PC-3 (cell line): ENCODE measurements around the gene SOBP. TPM values are rescaled to one million over a fixed set of nuclear protein-coding genes. Genes with fewer than 3 reads are reported as not detected.

ENCODE experiments used
- ATAC-seq: fragments of 200-7000 bp; cut with Tn5 transposase; 2 replicates; pipeline ENCODE4 v1.9.1; 2020; ENCODE audit warnings: mild to moderate bottlenecking, moderate library complexity
- BruUV-seq: library from RNA; stranded (reverse); fragments of 400-500 nt; replicated peaks from 2 replicates; lab custom pipeline; 2021; lab: Mats Ljungman, UMichigan
- CTCF ChIA-PET: fragments of 300-600 bp; sonication (Branson Sonifier 250); formaldehyde crosslinking; loops from one replicate; lab custom pipeline; 2022; ENCODE audit warnings: antibody characterized with exemption; lab: Charles Lee
- POLR2A ChIA-PET: fragments of 300-600 bp; sonication (Branson Sonifier 250); formaldehyde crosslinking; loops from one replicate; lab custom pipeline; 2022; ENCODE audit warnings: antibody characterized with exemption; ENCODE audit not compliant: unreplicated experiment; lab: Charles Lee
- DNase-seq: peaks from one replicate; pipeline ENCODE4 v3.0.0-alpha.2; 2015
- H2AFZ ChIP-seq: fragments of 300-600 bp; sonication (generic); 2 replicates; pipeline ENCODE4 v1.6.0; 2016; ENCODE audit warnings: antibody characterized with exemption, low read length
- H3F3A ChIP-seq: fragments of 300-600 bp; sonication (generic); one replicate; pipeline ENCODE4 v1.6.0; 2017; ENCODE audit warnings: antibody characterized with exemption, low read length, control low read depth, mild to moderate bottlenecking; ENCODE audit not compliant: unreplicated experiment
- H3K27ac ChIP-seq: fragments of 300-600 bp; sonication (generic); 2 replicates; pipeline ENCODE4 v1.5.1; 2016; ENCODE audit warnings: mild to moderate bottlenecking, low read length
- H3K27me3 ChIP-seq: fragments of 300-600 bp; sonication (generic); 2 replicates; pipeline ENCODE4 v1.6.1; 2016; ENCODE audit warnings: low read length, mixed read lengths
- H3K36me3 ChIP-seq: fragments of 300-600 bp; sonication (generic); 2 replicates; pipeline ENCODE4 v1.6.1; 2016; ENCODE audit warnings: low read depth, mixed run types, low read length, mixed read lengths
- H3K4me1 ChIP-seq: fragments of 300-600 bp; sonication (generic); 2 replicates; pipeline ENCODE4 v1.5.1; 2016; ENCODE audit warnings: low read length; ENCODE audit not compliant: insufficient read depth
- H3K4me2 ChIP-seq: fragments of 300-600 bp; sonication (generic); 2 replicates; pipeline ENCODE4 v1.6.0; 2016; ENCODE audit warnings: low read length
- H3K4me3 ChIP-seq: fragments of 300-600 bp; sonication (generic); 2 replicates; pipeline ENCODE4 v1.5.1; 2016; ENCODE audit warnings: mild to moderate bottlenecking, low read length, mixed read lengths
- H3K79me2 ChIP-seq: fragments of 300-600 bp; sonication (generic); 2 replicates; pipeline ENCODE4 v1.6.1; 2017; ENCODE audit warnings: low read length, mixed read lengths
- H3K9ac ChIP-seq: fragments of 300-600 bp; sonication (generic); 2 replicates; pipeline ENCODE4 v1.6.0; 2016; ENCODE audit warnings: mild to moderate bottlenecking, low read length
- H3K9me2 ChIP-seq: fragments of 300-600 bp; sonication (generic); replicated peaks from 2 replicates; pipeline ENCODE4 v1.6.1; 2016; ENCODE audit warnings: mixed run types, low read length, mixed read lengths
- H3K9me3 ChIP-seq: fragments of 300-600 bp; sonication (generic); 2 replicates; pipeline ENCODE4 v1.6.1; 2016; ENCODE audit warnings: low read length, mixed read lengths
- H4K20me1 ChIP-seq: fragments of 300-600 bp; sonication (generic); 2 replicates; pipeline ENCODE4 v1.6.1; 2016; ENCODE audit warnings: low read length, mixed read lengths
- CTCF ChIP-seq: fragments of 300-600 bp; sonication (generic); conservative IDR thresholded peaks from 2 replicates; pipeline ENCODE4 v1.5.1; 2017; ENCODE audit warnings: antibody characterized with exemption, low read depth, mild to moderate bottlenecking, low read length
- EZH2 ChIP-seq: fragments of 300-600 bp; sonication (generic); IDR thresholded peaks from one replicate; pipeline ENCODE4 v1.6.1; 2017; ENCODE audit warnings: antibody characterized with exemption, mild to moderate bottlenecking, low read length; ENCODE audit not compliant: unreplicated experiment
- EZH2phosphoT487 ChIP-seq: fragments of 300-600 bp; sonication (generic); IDR thresholded peaks from 2 replicates; pipeline ENCODE4 v1.6.1; 2018; ENCODE audit warnings: mild to moderate bottlenecking, antibody characterized with exemption, low read length, borderline replicate concordance
- intact Hi-C: fragments of 100-400 bp; cut with micrococcal nuclease; formaldehyde crosslinking; loops from 2 replicates; pipeline ENCODE4 v1.9.0; 2023
- total RNA-seq: library from RNA; depleted of rRNA; stranded (reverse); fragments of >200 nt; gene quantifications from 2 replicates; pipeline ENCODE4 v1.2.3, GENCODE V29; 2014

The SOBP gene
- total RNA-seq, 1 experiment from 2014 or later: 0.15 TPM

GRCh38 chr6:107444277-107444676 is 45.6 kb upstream of the SOBP start:
- Histone ChIP-seq H3K79me2 (no peaks in the 10 kb centered on the region), H3K27ac (no peak overlapping the region), H3K4me2 (no peak overlapping the region), H3K27me3 (no peaks in the 10 kb centered on the region), H3K9me2 (no peaks in the 10 kb centered on the region), H4K20me1 (no peaks in the 10 kb centered on the region), H2AFZ (no peak overlapping the region), H3K4me1 (no peaks in the 10 kb centered on the region), H3K9me3 (no peaks in the 10 kb centered on the region), H3F3A (no peaks in the 10 kb centered on the region), H3K36me3 (no peaks in the 10 kb centered on the region; the same call in 1 of the 2 replicates), H3K9ac (no peak overlapping the region), H3K4me3 (no peak overlapping the region)
- intact Hi-C loops: no loop called here
- CTCF ChIA-PET: no interaction called here
- TF ChIP-seq EZH2phosphoT487: no peak
- TF ChIP-seq CTCF: no peak
- TF ChIP-seq EZH2: no peak
- ATAC-seq: no peak
- BruUV-seq: no TSS peak
- no peak for DNase-seq
- POLR2A ChIA-PET: interaction anchor here (0.6 kb wide), 1 partner anchor 42 kb away, joined by 4 read pairs; no protein-coding TSS in a partner anchor

DNA sequence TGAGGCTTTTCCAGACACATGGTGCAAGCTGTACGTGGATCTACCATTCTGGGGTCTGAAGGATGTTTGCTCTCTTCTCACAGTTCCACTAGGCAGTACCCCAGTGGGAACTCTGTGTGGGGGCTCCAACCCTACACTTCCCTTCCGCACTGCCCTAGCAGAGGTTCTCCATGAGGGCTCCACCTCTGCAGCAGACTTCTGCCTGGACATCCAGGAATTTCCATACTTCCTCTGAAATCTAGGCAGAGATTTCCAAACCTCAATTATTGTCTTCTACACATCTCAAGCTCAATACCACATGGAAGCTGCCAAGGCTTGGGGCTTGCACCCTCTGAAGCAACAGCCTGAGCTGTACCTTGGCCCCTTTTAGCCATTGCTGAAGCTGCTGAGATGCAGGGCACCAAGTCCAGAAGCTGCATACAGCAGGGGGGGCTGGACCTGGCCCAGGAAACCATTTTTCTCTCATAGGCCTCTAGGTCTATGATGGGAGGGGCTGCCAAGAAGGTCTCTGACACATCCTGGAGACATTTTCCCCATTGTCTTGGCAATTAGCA is 42.2 kb upstream of the SOBP start:
- Histone ChIP-seq H3K9me3 (no peaks in the 10 kb centered on the region), H3K27ac (no peak overlapping the region), H3K4me2 (no peak overlapping the region), H3K9ac (no peak overlapping the region), H3K4me3 (no peak overlapping the region), H3F3A (no peaks in the 10 kb centered on the region), H4K20me1 (no peaks in the 10 kb centered on the region), H2AFZ (no peak overlapping the region), H3K9me2 (no peaks in the 10 kb centered on the region), H3K4me1 (no peaks in the 10 kb centered on the region), H3K27me3 (no peaks in the 10 kb centered on the region), H3K79me2 (no peaks in the 10 kb centered on the region), H3K36me3 (no peaks in the 10 kb centered on the region; the same call in 1 of the 2 replicates)
- DNase-seq (no peak), ATAC-seq (no peak)
- POLR2A ChIA-PET: no interaction called here
- no peak for TF ChIP-seq EZH2
- no peak for TF ChIP-seq EZH2phosphoT487
- no peak for TF ChIP-seq CTCF
- BruUV-seq: no TSS peak
- CTCF ChIA-PET: no interaction called here
- intact Hi-C loops: no loop called here

- no peaks in the 10 kb centered on the region for H3K9me2 ChIP-seq
- intact Hi-C loops: no loop called here
- no peaks in the 10 kb centered on the region; the same call in 1 of the 2 replicates for H3K36me3 ChIP-seq
- H3K4me2 ChIP-seq: no peak overlapping the region
- H3K27me3 ChIP-seq: no peaks in the 10 kb centered on the region
- H3F3A ChIP-seq: no peaks in the 10 kb centered on the region
- H3K9ac ChIP-seq: no peak overlapping the region
- no peak overlapping the region for H3K27ac ChIP-seq
- H3K4me1 ChIP-seq: no peaks in the 10 kb centered on the region
- TF ChIP-seq CTCF (no peak), EZH2 (no peak), EZH2phosphoT487 (no peak)
- H3K79me2 ChIP-seq: no peaks in the 10 kb centered on the region
- no peaks in the 10 kb centered on the region for H4K20me1 ChIP-seq
- ChIA-PET CTCF (no interaction called here), POLR2A (no interaction called here)
- ATAC-seq: no peak
- no peak overlapping the region for H2AFZ ChIP-seq
- H3K9me3 ChIP-seq: no peaks in the 10 kb centered on the region
- no peak for DNase-seq
- no TSS peak for BruUV-seq
- H3K4me3 ChIP-seq: no peak overlapping the region
Measured at GRCh38 chr6:107448776-107449175, 41.1 kb upstream of the SOBP start.
